ENCODE measurements around the gene CLDN15.

GRCh38 chr7:101278461-101279292 lies 41.1 kb upstream of the CLDN15 start:
- TF ChIP-seq, protein P1, sequence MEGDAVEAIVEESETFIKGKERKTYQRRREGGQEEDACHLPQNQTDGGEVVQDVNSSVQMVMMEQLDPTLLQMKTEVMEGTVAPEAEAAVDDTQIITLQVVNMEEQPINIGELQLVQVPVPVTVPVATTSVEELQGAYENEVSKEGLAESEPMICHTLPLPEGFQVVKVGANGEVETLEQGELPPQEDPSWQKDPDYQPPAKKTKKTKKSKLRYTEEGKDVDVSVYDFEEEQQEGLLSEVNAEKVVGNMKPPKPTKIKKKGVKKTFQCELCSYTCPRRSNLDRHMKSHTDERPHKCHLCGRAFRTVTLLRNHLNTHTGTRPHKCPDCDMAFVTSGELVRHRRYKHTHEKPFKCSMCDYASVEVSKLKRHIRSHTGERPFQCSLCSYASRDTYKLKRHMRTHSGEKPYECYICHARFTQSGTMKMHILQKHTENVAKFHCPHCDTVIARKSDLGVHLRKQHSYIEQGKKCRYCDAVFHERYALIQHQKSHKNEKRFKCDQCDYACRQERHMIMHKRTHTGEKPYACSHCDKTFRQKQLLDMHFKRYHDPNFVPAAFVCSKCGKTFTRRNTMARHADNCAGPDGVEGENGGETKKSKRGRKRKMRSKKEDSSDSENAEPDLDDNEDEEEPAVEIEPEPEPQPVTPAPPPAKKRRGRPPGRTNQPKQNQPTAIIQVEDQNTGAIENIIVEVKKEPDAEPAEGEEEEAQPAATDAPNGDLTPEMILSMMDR (IDR thresholded peaks at IDR 0.05): no peak
- TF ChIP-seq POLR2A (IDR thresholded peaks at IDR 0.05) (no peak), POLR2AphosphoS5 (IDR thresholded peaks at IDR 0.05) (no peak)

All from prostate gland (tissue), 2 donors.